Left cardiac atrium (tissue), 4 donors: Measurements from ENCODE around the gene OXA1L. TPM values are rescaled to one million over a fixed set of nuclear protein-coding genes. Genes with fewer than 3 reads are reported as not detected.
"Not testable (repeated sequence)": the region's sequence is repeated elsewhere in the genome, so short reads cannot be mapped to it uniquely, and the experiment has no call there.

Experiments used
- ATAC-seq, 2 donors: fragments of 200-7000 bp; cut with Tn5 transposase; one replicate each; pipeline ENCODE4 v1.9.1; 2020; ENCODE audit warnings: mild to moderate bottlenecking in 2 of 2, moderate library complexity in 2 of 2
- DNase-seq: peaks from one replicate; pipeline ENCODE4 v3.0.0-alpha.2; 2020
- intact Hi-C, 2 donors: fragments of 100-400 bp; cut with DNase I; formaldehyde crosslinking; loops; one replicate each; pipeline versions ENCODE4 v1.14.1 to v1.15.1; 2022 to 2023
- total RNA-seq, 2 donors: library from RNA; stranded (reverse); fragmentation: NEBNext Ultra II Directional; extraction: Animal tissue kit (Norgen Biotek cat#: 25700); gene quantifications; one replicate each; pipeline ENCODE4 v1.2.1, GENCODE V29; 2021
- donor health status: DM: no; HTN: yes; CAD: no.
- donor health status: DM: no; HTN: yes; CAD: no; lungs with severe emphysema.
- donor health status: DM: yes; HTN: yes; CAD: no.
- donor health status: Dilated cardiomyopathy.

OXA1L gene
- total RNA-seq, 2 donors from 2014 or later: 102 to 104 TPM

GRCh38 chr14:22794551-22794951, 28.1 kb downstream of the OXA1L start:
- no peak for DNase-seq
- ATAC-seq: no peak
- intact Hi-C loops: no loop called here

DNA sequence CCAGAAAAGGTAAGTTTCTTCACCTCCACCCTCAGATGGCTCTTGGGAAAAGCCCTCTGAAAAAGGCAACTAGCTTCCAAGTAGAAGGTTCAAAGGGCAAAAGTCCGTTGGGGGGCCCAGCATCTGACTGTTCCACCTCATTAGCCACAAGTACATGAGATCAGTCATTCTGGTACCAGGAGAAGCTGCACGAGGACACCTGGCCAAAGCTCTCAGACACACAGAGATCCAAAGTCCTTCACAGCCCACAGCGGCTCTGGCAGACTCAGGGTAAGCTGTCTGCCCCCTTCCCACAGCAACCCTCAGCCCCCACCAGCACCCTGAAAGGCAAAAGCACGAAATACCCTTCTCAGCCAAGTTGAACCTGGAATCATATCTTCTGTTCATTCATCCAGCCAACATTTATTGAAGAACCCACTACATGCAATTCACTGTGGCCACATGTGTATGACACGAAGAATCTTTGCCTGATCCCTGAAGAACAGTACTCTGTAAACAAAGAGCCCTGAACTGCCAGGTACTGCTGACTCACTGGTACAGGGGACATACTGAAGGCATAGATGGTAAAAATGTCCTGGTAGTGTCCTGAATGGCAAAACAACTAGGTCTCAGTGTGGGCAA, 29.7 kb downstream of the OXA1L start:
- DNase-seq (no peak), ATAC-seq (no peak)
- intact Hi-C loops: no loop called here

DNA sequence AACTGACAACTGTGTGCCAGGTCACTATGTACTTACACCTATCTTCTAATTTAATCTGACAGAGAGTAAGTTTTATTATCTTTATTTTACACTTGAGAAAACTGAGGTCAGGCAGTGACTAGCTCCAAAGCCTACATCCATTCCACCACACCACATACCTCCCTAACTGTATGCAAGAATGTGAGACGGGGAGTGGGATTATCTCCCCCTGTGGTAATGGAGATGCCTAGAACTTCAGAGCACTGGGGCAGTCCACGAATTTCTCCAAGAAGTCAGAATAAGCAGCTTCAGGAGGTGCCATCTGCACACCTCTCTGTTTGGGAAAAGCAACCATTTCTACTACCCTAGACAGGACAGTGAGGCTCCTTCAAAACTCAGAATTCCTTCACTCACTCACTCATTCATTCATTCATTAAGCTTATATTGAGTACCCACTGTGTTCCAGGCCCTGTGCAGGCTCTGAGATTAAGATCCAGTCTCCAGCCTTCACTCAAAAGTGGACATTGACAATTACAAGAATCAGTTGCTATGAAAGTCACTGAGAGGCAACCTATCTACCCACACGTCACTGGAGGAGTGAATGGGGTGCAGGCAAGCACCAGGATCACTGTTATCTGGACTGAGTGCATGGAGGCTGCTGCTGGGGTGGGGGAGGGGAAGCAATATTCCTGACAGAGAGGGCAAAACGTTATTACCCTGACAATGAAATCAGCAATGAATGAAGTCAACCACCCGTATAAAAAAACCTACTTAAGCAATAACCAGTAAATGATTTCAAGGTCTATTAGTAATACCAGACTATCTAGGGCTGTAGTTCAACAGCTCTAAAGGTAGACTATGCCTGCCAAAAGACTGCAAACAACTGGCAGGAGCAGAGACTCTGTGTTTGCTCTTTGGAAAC, 30.8 kb downstream of the OXA1L start:
- intact Hi-C loops: no loop called here
- ATAC-seq (no peak), DNase-seq (no peak)

GRCh38 chr14:22798528-22798927, 32.0 kb downstream of the OXA1L start:
- DNase-seq: no peak
- intact Hi-C loops: no loop called here
- peak in 1 of 2 donors; percentile 45 for ATAC-seq

- DNase-seq: no peak
- ATAC-seq: no peak
- intact Hi-C loops: no loop called here
These were observed 33.9 kb downstream of the OXA1L start for GRCh38 chr14:22800346-22800745.

GRCh38 chr14:22801716-22802115, 35.2 kb downstream of the OXA1L start:
- intact Hi-C loops: no loop called here
- ATAC-seq: no peak

GRCh38 chr14:22802860-22803686, 36.6 kb downstream of the OXA1L start:
- ATAC-seq (no peak), DNase-seq (no peak)
- intact Hi-C loops: no loop called here

More at GRCh38 chr14:22801716-22802115, 35.2 kb downstream of the OXA1L start:
- no peak for DNase-seq

GRCh38 chr14:22803687-22803974, 37.1 kb downstream of the OXA1L start:
- ATAC-seq: no peak
- intact Hi-C loops: no loop called here
- DNase-seq: no peak

DNA sequence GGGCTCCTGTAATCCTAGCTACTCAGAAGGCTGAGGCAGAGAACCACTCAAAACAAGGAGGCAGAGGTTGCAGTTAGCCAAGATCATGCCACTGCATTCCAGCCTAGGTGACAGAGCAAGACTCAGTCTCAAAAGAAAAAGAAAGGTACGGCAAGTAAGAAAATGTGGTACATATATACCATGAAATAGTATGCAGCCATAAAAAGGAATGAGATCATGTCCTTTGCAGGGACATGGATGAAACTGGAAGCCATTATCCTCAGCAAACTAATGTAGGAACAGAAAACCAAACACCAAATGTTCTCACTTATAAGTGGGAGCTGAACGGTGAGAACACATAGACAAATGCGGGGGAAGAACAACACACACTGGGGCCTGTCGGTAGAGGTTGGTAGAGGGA, 38.7 kb downstream of the OXA1L start:
- DNase-seq, ATAC-seq, intact Hi-C loops: not testable (repeated sequence)

GRCh38 chr14:22807432-22808087, 41.1 kb downstream of the OXA1L start:
- intact Hi-C loops: no loop called here
- DNase-seq (no peak), ATAC-seq (no peak)

DNA sequence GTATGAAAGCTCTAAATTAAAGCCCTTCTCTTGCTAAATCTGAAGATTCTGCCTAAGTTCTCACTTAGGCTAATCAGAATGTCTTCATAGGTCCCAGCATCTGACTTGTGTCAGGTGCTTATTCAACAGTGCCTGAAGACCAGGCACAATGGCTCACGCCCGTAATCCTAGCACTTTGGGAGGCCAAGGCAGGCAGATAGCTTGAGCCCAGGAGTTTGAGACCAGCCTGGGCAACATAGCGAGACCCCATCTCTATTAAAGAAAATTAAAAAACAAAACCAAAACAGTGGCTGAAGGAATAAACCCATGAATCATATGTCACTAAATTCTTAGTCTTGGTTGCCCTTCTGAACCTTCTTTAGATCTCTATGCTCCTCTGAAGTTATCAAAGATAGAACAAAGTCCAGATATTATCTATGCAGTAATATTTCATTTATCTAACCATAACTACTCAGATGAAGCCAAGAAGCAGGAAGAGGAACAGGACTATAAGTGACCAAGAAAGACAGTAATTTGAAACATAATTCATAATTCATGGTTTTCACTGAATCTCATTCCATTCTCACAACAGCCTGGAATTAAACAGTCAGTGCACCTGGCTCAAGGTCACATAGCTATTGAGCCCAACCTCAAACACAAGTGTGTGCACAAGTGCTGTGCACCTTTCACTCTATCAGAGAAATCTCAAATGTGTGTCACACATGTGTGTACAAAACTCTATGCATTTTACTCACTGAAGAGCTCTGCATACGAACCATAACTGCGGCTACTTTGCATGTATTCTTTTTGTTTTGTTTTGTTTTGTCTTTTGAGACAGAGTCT, 42.1 kb downstream of the OXA1L start:
- intact Hi-C loops: no loop called here
- ATAC-seq (no peak), DNase-seq (no peak)

DNA sequence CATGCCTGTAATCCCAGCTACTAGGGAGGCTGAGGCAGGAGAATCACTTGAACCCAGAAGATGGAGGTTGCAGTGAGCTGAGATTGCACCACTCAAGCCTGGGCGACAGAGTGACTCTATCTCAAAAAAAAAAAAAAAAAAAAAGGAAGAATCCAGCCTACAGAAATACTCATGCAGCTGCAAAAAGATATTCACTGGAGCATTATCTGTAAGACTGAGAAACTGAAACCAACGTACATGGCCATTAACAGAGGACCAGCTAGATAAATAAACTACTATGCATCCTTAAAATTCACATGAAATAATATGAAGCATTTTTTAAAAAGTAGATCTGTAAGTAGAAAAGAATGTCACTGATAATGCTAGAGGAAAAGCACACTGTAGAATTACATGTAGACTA, 45.2 kb downstream of the OXA1L start:
- ATAC-seq (no peak), DNase-seq (no peak)
- intact Hi-C loops: loop anchor here (10.0 kb wide), 2 partner anchors 257 to 427 kb away; no protein-coding TSS in a partner anchor

GRCh38 chr14:22812744-22813143, 46.3 kb downstream of the OXA1L start:
- DNase-seq (no peak), ATAC-seq (no peak)
- intact Hi-C loops: loop anchor here (10.0 kb wide), 2 partner anchors 258 to 428 kb away; no protein-coding TSS in a partner anchor

GRCh38 chr14:22813145-22813544, 46.7 kb downstream of the OXA1L start:
- intact Hi-C loops: loop anchor here (10.0 kb wide), 2 partner anchors 258 to 428 kb away; no protein-coding TSS in a partner anchor
- ATAC-seq: no peak
- DNase-seq: no peak

DNA sequence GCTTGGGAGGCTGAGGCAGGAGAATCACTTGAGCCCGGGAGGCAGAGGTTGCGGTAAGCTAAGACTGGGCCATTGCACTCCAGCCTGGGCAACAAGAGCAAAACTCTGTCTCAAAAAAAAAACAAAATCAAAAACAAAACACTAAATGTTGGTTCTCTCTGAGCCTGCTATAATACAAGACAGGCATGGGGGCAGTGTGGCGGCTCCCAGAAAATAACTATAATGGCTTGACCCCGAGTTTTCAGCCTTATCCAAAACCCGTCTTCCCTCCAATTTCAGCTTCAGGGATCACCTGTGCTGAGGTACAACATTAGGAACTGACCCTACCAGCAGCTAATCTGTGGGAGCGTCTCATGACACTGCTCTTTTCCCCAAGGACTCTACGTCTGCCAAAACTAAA, 47.9 kb downstream of the OXA1L start:
- no peak for DNase-seq
- ATAC-seq: no peak
- intact Hi-C loops: loop anchor here (10.0 kb wide), 2 partner anchors 260 to 430 kb away; no protein-coding TSS in a partner anchor

DNA sequence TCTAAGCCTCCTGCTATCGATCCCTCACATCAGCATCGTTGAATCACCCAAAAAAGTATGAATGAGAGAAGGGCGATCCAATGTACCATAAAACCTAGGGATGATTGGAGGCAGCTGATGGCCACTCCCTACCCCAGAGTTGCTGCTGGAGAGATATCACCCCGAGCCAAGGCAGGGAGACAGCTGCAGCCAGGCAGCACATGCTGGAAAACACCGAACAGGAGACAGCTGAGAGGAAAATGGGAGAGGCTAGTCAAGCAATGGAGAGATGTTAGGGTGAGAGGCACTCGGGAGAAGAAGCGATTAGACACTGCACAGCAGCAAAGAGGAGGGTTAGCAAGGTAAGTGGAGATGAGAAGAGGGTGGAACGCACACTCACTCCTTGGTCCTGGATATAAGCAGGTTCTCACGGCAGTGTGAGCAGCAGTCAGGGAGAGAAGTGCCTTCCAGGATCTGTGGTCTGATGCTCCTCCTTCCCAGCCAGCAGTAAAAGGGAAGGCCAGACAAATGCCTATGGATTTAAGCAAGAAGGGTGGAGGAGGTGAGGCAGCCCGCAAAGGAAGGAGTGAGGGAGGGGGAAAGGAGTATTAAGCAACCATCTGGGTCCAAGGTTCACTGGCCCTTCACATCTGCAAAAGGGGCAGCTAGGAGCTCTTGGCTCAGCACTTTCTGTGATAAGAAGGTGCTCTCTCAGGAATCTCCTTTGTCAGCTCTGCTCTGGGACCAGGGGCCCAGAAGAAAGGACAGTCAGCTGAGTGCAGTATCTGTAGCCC, 48.6 kb downstream of the OXA1L start, which contains the start of gene SLC7A7:
Gene SLC7A7, minus strand, starts transcription at position 495 of the 773 bp plus-strand sequence. CDS start 2,037 bp downstream, outside the sequence.
- no peak for DNase-seq
- intact Hi-C loops: loop anchor here (5.0 to 10.0 kb wide), 4 partner anchors 158 to 430 kb away; no protein-coding TSS in a partner anchor
- peak in 1 of 2 donors; percentile 33 for ATAC-seq
